ENCODE results near the gene PEF1.
A peak's percentile ranks its signal among the peaks of the same experiment; 100 is the strongest.

The PEF1 gene

GRCh38 chr1:31620631-31621497, 23.8 kb downstream of the PEF1 start:
- Histone ChIP-seq H2AFZ (ENCODE audit: low read length) (no peak overlapping the region), H3F3A (ENCODE audit: insufficient read depth, low read length) (no peaks in the 10 kb centered on the region), H3K9me2 (replicated peaks; ENCODE audit: insufficient read depth, low read length) (no peaks in the 10 kb centered on the region), H3K36me3 (replicated peaks; ENCODE audit: insufficient read depth, low read length) (no peaks in the 10 kb centered on the region), H3K4me3 (ENCODE audit: low read length) (no peak overlapping the region), H3K4me1 (ENCODE audit: low read length) (no peaks in the 10 kb centered on the region), H4K20me1 (ENCODE audit: insufficient read depth, low read length) (no peaks in the 10 kb centered on the region), H3K27me3 (replicated peaks; ENCODE audit: insufficient read depth, low read length) (peaks cover 18% of the 10 kb centered on the region), H3K9ac (ENCODE audit: low read length) (no peak overlapping the region), H3K27ac (ENCODE audit: low read length) (no peak overlapping the region), H3K79me2 (ENCODE audit: low read length) (no peaks in the 10 kb centered on the region), H3K9me3 (replicated peaks; ENCODE audit: insufficient read depth, low read length) (no peaks in the 10 kb centered on the region), H3K4me2 (ENCODE audit: low read depth, low read length) (no peak overlapping the region)
- TF ChIP-seq EZH2phosphoT487 (IDR thresholded peaks at IDR 0.05; ENCODE audit: low read length) = no peak
- TF ChIP-seq CTCF (IDR thresholded peaks at IDR 0.05; ENCODE audit: low read length) = no peak
- TF ChIP-seq EZH2 (optimal IDR thresholded peaks at IDR 0.05; ENCODE audit: low read depth, low read length) = no peak
- no peak for DNase-seq

- H3K4me2 ChIP-seq (ENCODE audit: low read depth, low read length) = no peak overlapping the region
- no peak overlapping the region for H3K27ac ChIP-seq (ENCODE audit: low read length)
- H3K9ac ChIP-seq (ENCODE audit: low read length) = no peak overlapping the region
- no peak for TF ChIP-seq EZH2phosphoT487 (IDR thresholded peaks at IDR 0.05; ENCODE audit: low read length)
- TF ChIP-seq EZH2 (optimal IDR thresholded peaks at IDR 0.05; ENCODE audit: low read depth, low read length) = no peak
- no peak for TF ChIP-seq CTCF (IDR thresholded peaks at IDR 0.05; ENCODE audit: low read length)
- H3F3A ChIP-seq (ENCODE audit: insufficient read depth, low read length) = no peaks in the 10 kb centered on the region
- no peaks in the 10 kb centered on the region for H4K20me1 ChIP-seq (ENCODE audit: insufficient read depth, low read length)
- H3K4me3 ChIP-seq (ENCODE audit: low read length) = no peak overlapping the region
- H3K36me3 ChIP-seq (replicated peaks; ENCODE audit: insufficient read depth, low read length) = no peaks in the 10 kb centered on the region
- no peaks in the 10 kb centered on the region for H3K9me3 ChIP-seq (replicated peaks; ENCODE audit: insufficient read depth, low read length)
- H3K27me3 ChIP-seq (replicated peaks; ENCODE audit: insufficient read depth, low read length) = peaks cover 18% of the 10 kb centered on the region
- no peaks in the 10 kb centered on the region for H3K9me2 ChIP-seq (replicated peaks; ENCODE audit: insufficient read depth, low read length)
- no peak for DNase-seq
- H2AFZ ChIP-seq (ENCODE audit: low read length) = no peak overlapping the region
- no peaks in the 10 kb centered on the region for H3K4me1 ChIP-seq (ENCODE audit: low read length)
- no peaks in the 10 kb centered on the region for H3K79me2 ChIP-seq (ENCODE audit: low read length)
Observed at GRCh38 chr1:31618916-31619846, 25.5 kb downstream of the PEF1 start.

- no peaks in the 10 kb centered on the region for H4K20me1 ChIP-seq (ENCODE audit: insufficient read depth, low read length)
- no peak overlapping the region for H3K27ac ChIP-seq (ENCODE audit: low read length)
- no peaks in the 10 kb centered on the region for H3F3A ChIP-seq (ENCODE audit: insufficient read depth, low read length)
- DNase-seq = peak; percentile 31
- H3K4me1 ChIP-seq (ENCODE audit: low read length) = no peaks in the 10 kb centered on the region
- peaks cover 18% of the 10 kb centered on the region for H3K27me3 ChIP-seq (replicated peaks; ENCODE audit: insufficient read depth, low read length)
- no peaks in the 10 kb centered on the region for H3K36me3 ChIP-seq (replicated peaks; ENCODE audit: insufficient read depth, low read length)
- peak overlapping the region; percentile 94 for H2AFZ ChIP-seq (ENCODE audit: low read length)
- peak overlapping the region; percentile 98 for H3K4me2 ChIP-seq (ENCODE audit: low read depth, low read length)
- H3K9ac ChIP-seq (ENCODE audit: low read length) = peak overlapping the region; percentile 44; the same call in 1 of the 2 replicates
- TF ChIP-seq EZH2 (optimal IDR thresholded peaks at IDR 0.05; ENCODE audit: low read depth, low read length) = no peak
- TF ChIP-seq CTCF (IDR thresholded peaks at IDR 0.05; ENCODE audit: low read length) = peak; percentile 78
- no peak for TF ChIP-seq EZH2phosphoT487 (IDR thresholded peaks at IDR 0.05; ENCODE audit: low read length)
- no peaks in the 10 kb centered on the region for H3K9me2 ChIP-seq (replicated peaks; ENCODE audit: insufficient read depth, low read length)
- peak overlapping the region; percentile 71 for H3K4me3 ChIP-seq (ENCODE audit: low read length)
- no peaks in the 10 kb centered on the region for H3K9me3 ChIP-seq (replicated peaks; ENCODE audit: insufficient read depth, low read length)
- no peaks in the 10 kb centered on the region for H3K79me2 ChIP-seq (ENCODE audit: low read length)
Observed at GRCh38 chr1:31617916-31618746, 26.5 kb downstream of the PEF1 start.
